H9 (cell line): ENCODE data around the gene TRIM44. TPM values are rescaled to one million over a fixed set of nuclear protein-coding genes. Genes with fewer than 3 reads are reported as not detected.

Source experiments
- DNase-seq: peaks from one replicate; pipeline ENCODE4 v3.0.0-alpha.2; 2017
- H2AFZ ChIP-seq: one replicate; pipeline ENCODE4 v1.6.1; 2013; ENCODE audit warnings: mild to moderate bottlenecking, low read length, control low read depth, moderate library complexity
- H2AK5ac ChIP-seq: 2 replicates; pipeline ENCODE4 v1.6.1; 2013; ENCODE audit warnings: low read length, control low read depth, mixed read lengths; ENCODE audit not compliant: insufficient read length
- H2BK120ac ChIP-seq: one replicate; pipeline ENCODE4 v1.6.1; 2013; ENCODE audit warnings: low read depth, mild to moderate bottlenecking, low read length, control low read depth, inconsistent platforms; ENCODE audit not compliant: poor library complexity, severe bottlenecking
- H2BK12ac ChIP-seq: 2 replicates; pipeline ENCODE4 v1.6.1; 2013; ENCODE audit warnings: low read length, control low read depth, mixed read lengths, low read depth; ENCODE audit not compliant: insufficient read length
- H2BK15ac ChIP-seq: 2 replicates; pipeline ENCODE4 v1.6.1; 2013; ENCODE audit warnings: low read depth, low read length, control low read depth
- H2BK20ac ChIP-seq: one replicate; pipeline ENCODE4 v1.6.1; 2013; ENCODE audit warnings: low read depth, mild to moderate bottlenecking, low read length, control low read depth, inconsistent platforms; ENCODE audit not compliant: poor library complexity, severe bottlenecking
- H2BK5ac ChIP-seq: 2 replicates; pipeline ENCODE4 v1.6.1; 2013; ENCODE audit warnings: low read length, control low read depth, mixed read lengths; ENCODE audit not compliant: insufficient read length
- H3K14ac ChIP-seq: 2 replicates; pipeline ENCODE4 v1.6.1; 2013; ENCODE audit warnings: low read length, control low read depth; ENCODE audit not compliant: insufficient read depth
- H3K18ac ChIP-seq: 2 replicates; pipeline ENCODE4 v1.6.1; 2013; ENCODE audit warnings: low read depth, mild to moderate bottlenecking, mixed read lengths, low read length, control low read depth; ENCODE audit not compliant: insufficient read length
- H3K23ac ChIP-seq: 2 replicates; pipeline ENCODE4 v1.6.1; 2013; ENCODE audit warnings: low read length, control low read depth, mixed read lengths, low read depth; ENCODE audit not compliant: insufficient read length
- H3K23me2 ChIP-seq: 2 replicates; pipeline ENCODE4 v1.6.1; 2013; ENCODE audit warnings: low read depth, mild to moderate bottlenecking, mixed read lengths, low read length, control low read depth; ENCODE audit not compliant: insufficient read length, poor library complexity, severe bottlenecking
- H3K27ac ChIP-seq: 2 replicates; pipeline ENCODE4 v1.5.1; 2013; ENCODE audit warnings: low read length, control low read depth, mixed read lengths, low read depth; ENCODE audit not compliant: insufficient read length
- H3K27me3 ChIP-seq: 2 replicates; pipeline ENCODE4 v1.6.1; 2013; ENCODE audit warnings: low read length, control low read depth, inconsistent platforms; ENCODE audit not compliant: insufficient read depth
- H3K4ac ChIP-seq: 2 replicates; pipeline ENCODE4 v1.6.1; 2013; ENCODE audit warnings: low read depth, mild to moderate bottlenecking, control low read depth, inconsistent platforms, low read length, moderate library complexity
- H3K4me1 ChIP-seq: 2 replicates; pipeline ENCODE4 v1.6.1; 2013; ENCODE audit warnings: low read length, control low read depth, inconsistent platforms; ENCODE audit not compliant: insufficient read depth
- H3K4me2 ChIP-seq: 2 replicates; pipeline ENCODE4 v1.6.1; 2013; ENCODE audit warnings: low read length, control low read depth, mixed read lengths; ENCODE audit not compliant: insufficient read length, insufficient read depth
- H3K56ac ChIP-seq: 2 replicates; pipeline ENCODE4 v1.6.1; 2013; ENCODE audit warnings: low read depth, mild to moderate bottlenecking, mixed read lengths, low read length, control low read depth; ENCODE audit not compliant: insufficient read length
- H3K79me1 ChIP-seq: 2 replicates; pipeline ENCODE4 v1.6.1; 2013; ENCODE audit warnings: low read depth, mild to moderate bottlenecking, moderate library complexity, low read length, control low read depth, inconsistent platforms; ENCODE audit not compliant: insufficient read depth, poor library complexity, severe bottlenecking
- H3K79me2 ChIP-seq: 2 replicates; pipeline ENCODE4 v1.6.1; 2013; ENCODE audit warnings: low read length, control low read depth, inconsistent platforms; ENCODE audit not compliant: insufficient read depth
- H3K9ac ChIP-seq: 2 replicates; pipeline ENCODE4 v1.6.1; 2013; ENCODE audit warnings: low read length, control low read depth, mixed read lengths; ENCODE audit not compliant: insufficient read length; ENCODE audit errors: extremely low read depth
- H3K9me3 ChIP-seq: one replicate; pipeline ENCODE4 v1.6.1; 2013; ENCODE audit warnings: low read depth, low read length, inconsistent platforms; ENCODE audit not compliant: control insufficient read depth
- H3T11ph ChIP-seq: one replicate; pipeline ENCODE4 v1.6.1; 2013; ENCODE audit warnings: mild to moderate bottlenecking, low read length, control low read depth, inconsistent platforms
- H4K20me1 ChIP-seq: one replicate; pipeline ENCODE4 v1.6.1; 2013; ENCODE audit not compliant: control insufficient read depth, insufficient read length, insufficient read depth
- H4K5ac ChIP-seq: 2 replicates; pipeline ENCODE4 v1.6.1; 2013; ENCODE audit warnings: low read depth, mild to moderate bottlenecking, mixed read lengths, low read length, control low read depth; ENCODE audit not compliant: insufficient read length
- H4K8ac ChIP-seq: replicated peaks from 2 replicates; pipeline ENCODE4 v1.6.1; 2013; ENCODE audit warnings: low read length, control low read depth, mixed read lengths, low read depth; ENCODE audit not compliant: insufficient read length
- H4K91ac ChIP-seq: 2 replicates; pipeline ENCODE4 v1.6.1; 2013; ENCODE audit warnings: low read depth, mild to moderate bottlenecking, moderate library complexity, mixed read lengths, low read length, control low read depth; ENCODE audit not compliant: insufficient read length
- H3K27ac Mint-ChIP-seq, 3 experiments: 2 replicates in 2 of 3; 3 replicates in 1 of 3; pipeline ENCODE4 v1.8.0; 2020 to 2021; ENCODE audit warnings: mixed read lengths in 3 of 3, mild to moderate bottlenecking in 1 of 3, moderate library complexity in 1 of 3
- H3K27me3 Mint-ChIP-seq: 2 replicates; pipeline ENCODE4 v1.8.0; 2021; ENCODE audit warnings: low read depth, mild to moderate bottlenecking, moderate library complexity, mixed read lengths
- H3K36me3 Mint-ChIP-seq, 3 experiments: 2 replicates in 2 of 3; 3 replicates in 1 of 3; pipeline ENCODE4 v1.8.0; 2020 to 2021; ENCODE audit warnings: low read depth in 3 of 3, mixed read lengths in 3 of 3; ENCODE audit not compliant: insufficient read depth in 1 of 3
- H3K4me1 Mint-ChIP-seq, 2 experiments: 2 replicates each; pipeline ENCODE4 v1.8.0; 2020; ENCODE audit warnings: mixed read lengths in 2 of 2
- H3K4me3 Mint-ChIP-seq, 2 experiments: 2 replicates in 1 of 2; 3 replicates in 1 of 2; pipeline ENCODE4 v1.8.0; 2020 to 2021; ENCODE audit warnings: mild to moderate bottlenecking in 2 of 2, mixed read lengths in 2 of 2, moderate library complexity in 1 of 2
- H3K9me3 Mint-ChIP-seq, 2 experiments: 2 replicates in 1 of 2; 3 replicates in 1 of 2; pipeline ENCODE4 v1.8.0; 2020; ENCODE audit warnings: mild to moderate bottlenecking in 2 of 2, mixed read lengths in 2 of 2, moderate library complexity in 1 of 2
- WGBS: extraction: QIAGEN DNeasy Blood & Tissue Kit; methylation state at CpG from one replicate; pipeline ENCODE4 v1.1.7; 2013; ENCODE audit warnings: missing lambda C conversion rate, low lambda C conversion rate, mixed read lengths; ENCODE audit not compliant: insufficient read length; ENCODE audit errors: extremely low coverage; 5-methylcytosine and 5-hydroxymethylcytosine counted together
- total RNA-seq: library from RNA; stranded (reverse); gene quantifications from 2 replicates; pipeline ENCODE4 v1.2.1, GENCODE V29; 2021
- TF ChIP-seq, protein P1 (sequence below): fragments of 200-600 bp; sonication (generic); conservative IDR thresholded peaks from 3 replicates; pipeline ENCODE4 v1.8.0; 2021; ENCODE audit warnings: antibody characterized with exemption, mild to moderate bottlenecking

TRIM44 gene
- total RNA-seq, 1 experiment from 2014 or later: 37.7 TPM

DNA sequence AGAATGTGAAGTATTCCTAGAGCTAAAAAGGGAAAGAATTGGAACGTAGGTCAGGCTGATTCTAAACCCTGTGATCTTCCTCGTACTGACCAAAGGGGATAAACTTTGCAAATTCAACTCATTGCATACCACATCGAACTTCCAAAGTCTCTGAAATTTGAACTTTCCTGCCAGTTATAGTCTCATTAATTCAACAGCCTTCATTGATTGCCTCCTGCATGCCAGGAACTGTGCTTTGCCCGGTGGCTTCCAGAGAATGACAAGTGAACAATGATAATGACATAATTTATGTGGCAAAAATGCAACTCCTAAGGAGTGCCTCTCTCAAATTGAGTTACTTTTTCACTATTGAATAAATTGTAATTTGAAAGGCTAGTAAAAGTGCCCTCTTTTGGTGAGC lies 173.6 kb downstream of the TRIM44 start:
- no peak overlapping the region for H3T11ph ChIP-seq
- no peak overlapping the region for H4K8ac ChIP-seq
- TF ChIP-seq, protein P1, sequence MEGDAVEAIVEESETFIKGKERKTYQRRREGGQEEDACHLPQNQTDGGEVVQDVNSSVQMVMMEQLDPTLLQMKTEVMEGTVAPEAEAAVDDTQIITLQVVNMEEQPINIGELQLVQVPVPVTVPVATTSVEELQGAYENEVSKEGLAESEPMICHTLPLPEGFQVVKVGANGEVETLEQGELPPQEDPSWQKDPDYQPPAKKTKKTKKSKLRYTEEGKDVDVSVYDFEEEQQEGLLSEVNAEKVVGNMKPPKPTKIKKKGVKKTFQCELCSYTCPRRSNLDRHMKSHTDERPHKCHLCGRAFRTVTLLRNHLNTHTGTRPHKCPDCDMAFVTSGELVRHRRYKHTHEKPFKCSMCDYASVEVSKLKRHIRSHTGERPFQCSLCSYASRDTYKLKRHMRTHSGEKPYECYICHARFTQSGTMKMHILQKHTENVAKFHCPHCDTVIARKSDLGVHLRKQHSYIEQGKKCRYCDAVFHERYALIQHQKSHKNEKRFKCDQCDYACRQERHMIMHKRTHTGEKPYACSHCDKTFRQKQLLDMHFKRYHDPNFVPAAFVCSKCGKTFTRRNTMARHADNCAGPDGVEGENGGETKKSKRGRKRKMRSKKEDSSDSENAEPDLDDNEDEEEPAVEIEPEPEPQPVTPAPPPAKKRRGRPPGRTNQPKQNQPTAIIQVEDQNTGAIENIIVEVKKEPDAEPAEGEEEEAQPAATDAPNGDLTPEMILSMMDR: no peak
- H3K56ac ChIP-seq: no peak overlapping the region
- no peaks in the 10 kb centered on the region for H4K20me1 ChIP-seq
- no peak overlapping the region for H2AK5ac ChIP-seq
- no CpG with 5 or more reads among the region's 4 CpGs for WGBS
- Mint-ChIP-seq H3K4me1 (peaks cover 0 to 9% of the 10 kb centered on the region in 2 experiments; a peak in 2 of 4 replicates), H3K9me3 (peaks cover 12 to 18% of the 10 kb centered on the region in 2 experiments), H3K36me3 (peaks cover 4 to 18% (median 6%) of the 10 kb centered on the region in 3 experiments), H3K4me3 (no peak overlapping the region), H3K27me3 (no peaks in the 10 kb centered on the region; the same call in 1 of the 2 replicates), H3K27ac (no peak overlapping the region)
- no peak overlapping the region for H2BK120ac ChIP-seq
- H2BK5ac ChIP-seq: no peak overlapping the region
- H3K4me1 ChIP-seq: no peaks in the 10 kb centered on the region
- H3K4me2 ChIP-seq: no peak overlapping the region
- H3K79me1 ChIP-seq: no peaks in the 10 kb centered on the region
- no peak for DNase-seq
- H3K27me3 ChIP-seq: no peaks in the 10 kb centered on the region
- H3K18ac ChIP-seq: no peak overlapping the region
- H4K5ac ChIP-seq: no peak overlapping the region
- H3K14ac ChIP-seq: no peak overlapping the region
- no peak overlapping the region for H3K4ac ChIP-seq
- no peak overlapping the region for H3K23ac ChIP-seq
- H2BK15ac ChIP-seq: no peak overlapping the region
- H4K91ac ChIP-seq: no peak overlapping the region
- no peaks in the 10 kb centered on the region for H3K79me2 ChIP-seq
- no peak overlapping the region for H2BK20ac ChIP-seq
- no peak overlapping the region for H3K9ac ChIP-seq
- no peak overlapping the region for H2BK12ac ChIP-seq
- H3K9me3 ChIP-seq: no peaks in the 10 kb centered on the region
- H3K23me2 ChIP-seq: no peaks in the 10 kb centered on the region
- no peak overlapping the region for H3K27ac ChIP-seq
- no peak overlapping the region for H2AFZ ChIP-seq
